Measurements from ENCODE around the gene COLEC11.
"Not testable (repeated sequence)": the region's sequence is repeated elsewhere in the genome, so short reads cannot be mapped to it uniquely, and the experiment has no call there.

The COLEC11 gene

DNA sequence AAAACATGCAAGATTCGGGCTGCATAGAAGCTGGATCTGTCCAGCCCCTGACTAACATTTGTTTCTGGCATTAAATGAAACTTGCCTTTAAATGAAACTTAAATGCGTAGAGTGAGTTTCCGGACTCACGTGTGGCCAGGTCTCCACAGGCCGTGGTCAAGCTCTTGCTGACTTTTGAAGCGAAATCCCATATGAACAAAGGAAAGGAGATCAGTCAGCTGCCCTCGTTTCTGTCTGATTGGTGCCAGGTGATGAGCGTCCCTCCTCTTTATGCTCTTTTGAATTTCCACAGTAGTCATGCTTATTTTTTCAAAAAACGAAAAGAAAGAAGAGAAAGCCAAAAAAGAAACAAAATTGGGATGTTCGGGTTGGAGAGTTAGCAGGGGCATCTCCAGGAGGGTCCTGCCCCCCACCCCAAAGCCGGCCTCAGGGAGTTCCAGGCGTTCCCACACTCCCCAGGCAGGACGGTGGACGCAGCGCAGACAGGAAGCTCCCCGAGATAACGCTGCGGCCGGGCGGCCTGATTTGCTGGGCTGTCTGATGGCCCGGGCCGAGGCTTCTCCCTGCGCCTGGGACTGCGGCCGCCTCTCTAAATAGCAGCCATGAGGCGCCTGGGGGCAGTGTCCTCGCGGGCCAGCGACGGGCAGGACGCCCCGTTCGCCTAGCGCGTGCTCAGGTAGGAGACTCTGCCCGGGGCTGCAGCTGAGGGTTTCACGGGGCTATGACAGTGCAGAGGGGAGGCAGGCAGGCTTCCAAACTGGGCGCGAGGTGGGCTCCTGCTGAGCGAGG lies at the start of gene COLEC11:
Gene COLEC11, plus strand, starts transcription at position 620 of the 789 bp plus-strand sequence. CDS start 9,229 bp downstream, outside the sequence.
- in situ Hi-C loops (cut with MboI; ENCODE audit: low pct_unique_long_range_greater_than_20kb, low sequenced_read_pairs) = no loop called here
- DNase-seq = no peak

DNA sequence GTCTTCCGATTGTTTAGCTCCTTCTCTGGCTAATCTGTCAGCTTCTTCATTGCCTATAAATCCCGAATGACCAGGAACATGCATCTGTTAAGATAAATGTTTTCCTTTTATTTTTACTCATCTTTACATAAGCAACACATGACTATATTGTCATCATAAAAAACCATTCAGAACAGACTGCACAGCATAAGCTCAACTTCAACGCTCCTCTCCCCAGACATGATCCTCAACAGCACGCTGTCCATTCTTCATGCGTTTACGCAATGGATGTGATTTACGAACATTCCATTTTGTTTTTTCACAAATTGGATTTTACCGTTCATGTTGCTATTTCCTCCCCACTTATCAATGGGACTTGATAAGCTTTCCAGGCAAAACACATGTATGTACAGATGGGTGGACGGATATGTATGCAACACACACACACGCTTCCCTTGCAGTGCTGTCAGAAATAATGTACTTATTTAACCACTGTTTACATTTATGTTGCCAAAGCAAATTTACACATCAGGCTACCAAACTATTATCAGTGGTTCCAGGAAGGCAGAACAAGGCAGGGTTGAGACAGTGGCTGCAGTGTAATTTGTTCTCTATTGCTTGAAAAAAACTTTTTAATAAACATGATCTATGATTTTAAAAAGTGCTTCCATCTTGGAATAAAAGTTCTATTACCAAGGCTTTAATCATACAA lies 49.0 kb upstream of the COLEC11 start:
- in situ Hi-C loops (cut with MboI; ENCODE audit: low pct_unique_long_range_greater_than_20kb, low sequenced_read_pairs) = no loop called here
- DNase-seq = no peak

DNA sequence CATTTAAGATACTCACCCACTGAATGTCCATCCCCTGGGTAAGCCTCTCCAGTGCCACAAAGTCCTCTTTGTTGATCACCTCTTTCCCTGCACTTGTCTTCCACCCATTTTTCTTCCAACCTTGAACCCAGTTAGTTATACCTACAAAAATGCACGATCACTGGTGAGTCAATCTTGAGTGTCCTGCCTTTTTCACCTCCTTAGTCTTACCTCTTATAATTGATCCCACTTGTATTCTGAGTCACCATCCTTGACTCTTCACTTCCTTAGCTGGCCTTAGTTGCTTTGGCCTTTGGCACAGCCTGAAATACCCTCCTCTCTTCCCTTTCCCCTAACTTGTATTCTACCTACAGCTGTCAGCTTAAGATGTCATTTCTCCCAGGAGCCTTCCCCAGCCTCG lies 47.0 kb upstream of the COLEC11 start:
- in situ Hi-C loops (cut with MboI; ENCODE audit: low pct_unique_long_range_greater_than_20kb, low sequenced_read_pairs) = no loop called here
- no peak for DNase-seq

DNA sequence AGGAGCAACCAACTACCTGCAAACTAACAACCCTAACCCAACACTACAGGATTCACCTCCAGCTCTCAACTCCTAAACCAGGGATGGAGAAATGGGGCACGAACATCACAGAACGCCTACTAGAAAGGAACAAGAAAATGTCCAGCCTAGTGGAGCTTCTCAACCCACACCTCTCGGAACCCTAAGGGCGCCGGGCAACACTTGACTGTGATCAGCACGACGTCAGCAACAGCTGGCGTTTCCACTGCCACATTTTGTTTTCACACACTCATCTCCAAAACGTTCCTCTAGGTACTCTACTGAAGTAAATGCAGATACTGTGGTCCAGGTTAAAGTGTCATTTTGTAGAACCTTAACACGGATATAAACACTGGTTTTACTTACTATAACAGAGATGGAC lies 41.0 kb upstream of the COLEC11 start:
- in situ Hi-C loops (cut with MboI; ENCODE audit: low pct_unique_long_range_greater_than_20kb, low sequenced_read_pairs) = no loop called here
- DNase-seq = no peak

DNA sequence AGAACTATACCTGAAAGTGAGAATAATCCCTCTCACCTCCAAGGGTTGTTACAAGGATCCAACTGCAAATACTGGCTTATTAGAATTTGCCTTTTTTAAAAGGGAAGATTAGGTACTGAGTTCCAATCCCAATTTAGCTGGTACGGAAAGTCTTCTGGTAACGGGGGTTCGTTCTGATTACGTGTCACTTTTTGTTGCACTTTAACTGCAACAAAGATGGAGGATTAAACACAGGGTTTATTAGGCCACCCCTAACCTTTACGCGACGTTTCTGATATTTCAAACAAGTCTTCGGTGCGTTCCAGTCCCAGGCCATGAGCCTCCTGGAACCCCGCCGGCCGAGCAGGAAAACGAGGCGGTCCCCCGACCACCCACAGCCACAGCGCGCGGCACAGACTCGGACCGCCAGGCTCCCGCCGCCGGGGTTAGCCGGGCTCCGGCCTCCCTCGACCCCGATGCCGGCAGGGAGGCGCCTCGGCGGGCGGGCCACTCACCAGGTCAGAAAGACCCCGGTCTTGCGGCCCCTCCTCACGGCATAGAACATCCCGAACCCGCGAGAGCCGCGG lies 37.2 kb upstream of the COLEC11 start:
- DNase-seq = no peak
- in situ Hi-C loops (cut with MboI; ENCODE audit: low pct_unique_long_range_greater_than_20kb, low sequenced_read_pairs) = no loop called here

DNA sequence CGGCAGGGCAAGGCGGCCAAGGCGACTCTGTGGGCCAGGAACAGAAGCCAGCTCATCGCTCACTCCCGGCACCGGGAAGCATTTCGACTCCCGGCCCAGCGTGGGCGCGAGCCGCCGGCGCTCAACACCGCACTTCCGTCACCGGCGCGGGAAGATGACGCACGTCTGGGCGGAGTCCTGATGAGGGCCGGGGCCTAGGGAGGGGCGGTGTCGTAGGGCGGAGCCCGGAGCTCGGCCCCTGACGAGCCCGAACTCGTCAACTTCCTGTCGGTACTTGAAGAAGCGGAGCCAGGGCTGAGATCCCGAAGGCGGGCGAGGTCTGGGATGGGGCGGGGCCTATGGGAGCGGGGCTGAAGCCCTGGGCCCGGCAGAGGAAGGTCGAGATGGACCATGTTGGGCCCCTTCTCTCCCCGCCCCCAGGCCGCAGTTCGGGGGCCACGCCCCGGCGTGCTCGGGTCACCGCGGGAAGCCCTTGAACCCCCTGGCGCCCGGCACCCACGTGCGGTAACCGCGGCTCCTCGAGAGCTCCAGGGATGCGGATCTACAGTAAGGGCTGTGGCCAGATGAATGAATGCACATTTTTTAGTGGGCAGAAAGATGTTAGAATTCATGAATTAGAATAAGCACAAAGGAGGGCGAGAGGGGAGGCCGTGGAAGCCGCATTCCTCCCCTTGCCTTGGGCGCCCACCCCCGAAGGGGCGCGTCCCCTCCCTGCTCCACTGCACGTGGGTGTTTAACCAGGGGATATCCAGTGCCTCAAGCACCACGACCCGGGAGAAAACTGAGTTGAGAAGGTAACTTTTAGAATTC lies 36.5 kb upstream of the COLEC11 start, which contains the start of gene RNASEH1:
Gene RNASEH1, minus strand, starts transcription at position 129 of the 810 bp plus-strand sequence. Its CDS starts 73 bp downstream, at position 56.
- DNase-seq = peak; percentile 99
- in situ Hi-C loops (cut with MboI; ENCODE audit: low pct_unique_long_range_greater_than_20kb, low sequenced_read_pairs) = no loop called here

DNA sequence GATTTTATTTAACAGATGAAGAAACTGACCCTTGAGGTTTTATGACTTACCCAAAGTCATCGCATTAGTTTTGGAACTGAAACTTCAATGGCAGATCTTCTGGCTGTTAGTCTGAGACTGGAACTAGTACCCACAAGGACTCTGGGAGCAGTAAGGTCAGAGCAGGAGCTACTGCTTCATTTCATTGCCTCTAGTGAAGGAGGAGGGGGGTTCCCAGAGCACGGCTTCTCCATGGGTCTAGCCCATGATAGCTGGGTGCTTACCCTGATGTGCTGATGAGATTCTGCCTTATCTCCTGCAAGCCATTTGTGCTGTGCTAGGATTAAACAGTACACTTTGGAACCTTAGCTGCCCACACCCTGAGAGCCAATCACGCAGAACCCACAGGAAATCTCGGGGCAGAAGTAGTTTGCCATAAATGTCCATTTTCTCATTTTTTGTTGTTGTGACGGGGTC lies 31.4 kb upstream of the COLEC11 start:
- DNase-seq = no peak
- in situ Hi-C loops (cut with MboI; ENCODE audit: low pct_unique_long_range_greater_than_20kb, low sequenced_read_pairs) = no loop called here

DNA sequence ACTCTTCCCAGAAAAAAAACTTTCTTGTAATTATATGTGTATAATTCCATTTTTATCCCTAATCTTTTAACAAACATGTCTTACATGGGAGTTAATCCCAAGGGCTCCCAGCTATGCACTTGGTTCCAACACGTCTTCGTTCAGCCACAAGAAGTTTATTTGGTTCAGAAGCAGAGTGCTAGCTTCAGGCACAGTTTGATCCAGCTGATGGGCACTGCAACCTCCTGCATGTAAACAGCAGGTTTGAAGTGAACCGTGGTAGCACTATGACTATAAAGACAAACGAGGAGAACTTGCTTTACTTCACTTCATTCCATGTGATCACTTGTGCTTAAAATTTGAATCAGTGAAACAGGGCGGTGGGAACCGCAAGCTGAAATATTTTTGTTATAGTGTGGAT lies 29.8 kb upstream of the COLEC11 start:
- DNase-seq = no peak
- in situ Hi-C loops (cut with MboI; ENCODE audit: low pct_unique_long_range_greater_than_20kb, low sequenced_read_pairs) = no loop called here

DNA sequence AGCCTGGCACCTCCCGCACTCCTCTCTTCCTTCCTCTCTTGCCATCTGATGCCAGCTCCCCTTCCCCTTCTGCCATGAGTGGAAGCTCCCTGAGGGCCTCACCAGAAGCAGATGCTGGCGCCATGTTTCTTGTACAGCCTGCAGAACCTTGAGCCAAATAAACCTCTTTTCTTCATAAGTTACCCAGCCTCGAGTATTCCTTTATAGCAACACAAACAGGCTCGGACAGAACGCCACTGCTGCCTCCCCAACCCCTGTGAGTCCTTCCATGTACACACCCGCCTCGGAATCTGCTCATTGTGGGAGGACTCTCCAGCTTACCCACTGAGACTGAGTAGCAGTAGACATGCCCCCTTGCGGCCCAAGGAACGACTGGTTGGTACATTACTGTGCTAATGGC lies 28.1 kb upstream of the COLEC11 start:
- DNase-seq = no peak
- in situ Hi-C loops (cut with MboI; ENCODE audit: low pct_unique_long_range_greater_than_20kb, low sequenced_read_pairs) = no loop called here

DNA sequence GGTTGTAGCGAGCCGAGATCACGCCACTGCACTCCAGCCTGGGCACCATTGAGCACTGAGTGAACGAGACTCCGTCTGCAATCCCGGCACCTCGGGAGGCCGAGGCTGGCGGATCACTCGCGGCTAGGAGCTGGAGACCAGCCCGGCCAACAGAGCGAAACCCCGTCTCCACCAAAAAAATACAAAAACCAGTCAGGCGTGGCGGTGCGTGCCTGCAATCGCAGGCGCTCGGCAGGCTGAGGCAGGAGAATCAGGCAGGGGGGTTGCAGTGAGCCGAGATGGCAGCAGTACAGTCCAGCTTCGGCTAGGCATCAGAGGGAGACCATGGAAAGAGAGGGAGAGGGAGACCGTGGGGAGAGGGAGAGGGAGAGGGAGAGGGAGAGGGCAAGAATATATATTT lies 25.3 kb upstream of the COLEC11 start:
- in situ Hi-C loops (cut with MboI; ENCODE audit: low pct_unique_long_range_greater_than_20kb, low sequenced_read_pairs); DNase-seq: not testable (repeated sequence)

DNA sequence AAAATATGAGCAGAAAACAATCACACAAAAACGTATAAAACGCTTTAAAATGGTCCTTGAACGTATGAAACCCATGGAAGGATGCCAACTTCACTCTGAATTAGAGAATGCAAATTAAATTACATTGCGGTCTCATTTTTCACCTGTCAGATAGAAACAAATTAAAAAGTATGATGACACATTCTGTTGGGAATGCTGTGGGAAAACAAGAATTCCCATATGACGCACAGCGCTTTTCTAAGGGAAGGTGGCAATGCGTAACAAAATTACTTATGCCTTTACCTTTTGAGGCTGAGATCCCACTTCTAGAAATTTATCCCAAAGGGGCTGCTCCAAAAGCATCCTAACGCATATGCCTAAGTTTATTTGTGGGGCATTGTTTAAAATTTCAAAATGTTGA lies 23.6 kb upstream of the COLEC11 start:
- DNase-seq = no peak
- in situ Hi-C loops (cut with MboI; ENCODE audit: low pct_unique_long_range_greater_than_20kb, low sequenced_read_pairs) = no loop called here

DNA sequence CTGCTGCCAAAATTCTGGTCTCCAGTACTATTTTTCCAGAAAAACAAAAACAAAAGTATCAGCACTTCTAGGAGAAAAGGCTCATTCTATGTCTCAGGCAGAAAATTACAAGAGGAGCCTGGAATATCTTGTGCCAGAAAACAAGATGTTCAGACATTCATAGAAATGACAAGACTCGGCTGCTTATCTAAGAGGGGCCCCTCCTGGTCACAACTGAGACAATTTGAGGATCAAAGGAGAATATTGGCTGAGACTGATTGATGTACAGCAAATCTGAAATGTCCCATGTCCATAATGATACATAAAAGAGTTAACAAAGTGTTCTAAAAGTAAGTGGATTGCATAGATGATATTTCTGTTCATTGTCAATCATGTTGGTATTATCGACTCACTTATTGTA lies 22.3 kb upstream of the COLEC11 start:
- DNase-seq = no peak
- in situ Hi-C loops (cut with MboI; ENCODE audit: low pct_unique_long_range_greater_than_20kb, low sequenced_read_pairs) = no loop called here

DNA sequence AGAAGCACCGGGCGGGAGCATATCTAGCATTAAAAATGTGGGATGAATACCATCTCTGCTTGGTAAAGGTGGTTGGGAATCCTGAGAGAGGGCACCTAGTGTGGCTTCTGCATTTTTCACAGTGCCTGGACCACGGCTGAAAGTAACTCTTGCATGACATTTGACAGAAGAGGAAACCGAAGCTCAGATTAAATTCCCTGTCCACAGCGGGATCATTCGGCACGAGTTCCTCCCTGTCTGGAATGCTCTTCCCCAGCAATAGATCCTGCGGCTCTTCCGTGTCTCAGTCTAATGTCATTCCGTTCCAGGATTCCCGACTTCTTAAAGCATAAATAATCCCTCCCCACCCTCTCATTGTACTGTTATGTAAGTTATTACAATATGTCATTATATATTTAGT lies 20.8 kb upstream of the COLEC11 start:
- no peak for DNase-seq
- in situ Hi-C loops (cut with MboI; ENCODE audit: low pct_unique_long_range_greater_than_20kb, low sequenced_read_pairs) = no loop called here

DNA sequence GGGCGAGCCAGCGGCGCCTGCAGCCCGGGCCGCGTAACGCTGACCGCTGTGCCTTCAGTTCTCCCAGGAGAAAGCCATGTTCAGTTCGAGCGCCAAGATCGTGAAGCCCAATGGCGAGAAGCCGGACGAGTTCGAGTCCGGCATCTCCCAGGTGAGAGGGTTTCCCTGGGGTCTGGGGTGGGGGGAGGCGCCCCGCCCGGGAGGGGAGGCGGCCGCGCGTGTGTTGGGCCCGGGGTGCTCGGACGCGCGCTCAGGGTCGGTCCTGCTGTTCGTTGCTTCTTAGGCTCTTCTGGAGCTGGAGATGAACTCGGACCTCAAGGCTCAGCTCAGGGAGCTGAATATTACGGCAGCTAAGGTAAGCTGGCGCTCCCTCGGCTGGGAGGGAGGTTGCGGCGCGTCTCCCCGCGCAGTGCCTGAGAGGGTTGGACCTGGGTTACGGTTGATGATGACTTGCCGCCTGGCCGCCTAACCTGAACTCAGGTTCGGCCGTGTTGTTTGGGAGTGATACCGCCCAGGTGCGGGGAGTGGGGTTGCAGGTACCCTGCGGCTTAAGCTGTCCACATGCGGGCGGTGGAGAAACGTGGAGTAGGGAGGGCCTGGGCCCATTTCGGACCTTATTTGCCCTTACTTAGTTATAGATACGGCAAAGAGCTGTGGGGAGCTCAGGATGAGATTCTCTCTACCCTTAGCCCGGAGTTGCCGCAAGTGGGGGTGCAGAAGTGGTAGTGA lies 19.2 kb upstream of the COLEC11 start:
- peak; percentile 26 for DNase-seq
- in situ Hi-C loops (cut with MboI; ENCODE audit: low pct_unique_long_range_greater_than_20kb, low sequenced_read_pairs) = no loop called here

DNA sequence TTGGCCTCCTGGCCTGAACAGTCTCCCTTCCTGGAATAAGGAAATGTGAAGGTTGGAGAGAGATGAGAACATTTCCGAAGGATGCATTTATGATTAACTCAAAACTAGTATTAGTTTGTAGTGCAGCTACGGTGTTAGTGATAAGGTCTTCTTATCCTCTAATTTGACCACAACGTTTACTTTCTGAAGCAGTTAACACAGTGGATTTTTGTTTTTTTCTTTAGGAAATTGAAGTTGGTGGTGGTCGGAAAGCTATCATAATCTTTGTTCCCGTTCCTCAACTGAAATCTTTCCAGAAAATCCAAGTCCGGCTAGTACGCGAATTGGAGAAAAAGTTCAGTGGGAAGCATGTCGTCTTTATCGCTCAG lies 18.7 kb upstream of the COLEC11 start:
- in situ Hi-C loops (cut with MboI; ENCODE audit: low pct_unique_long_range_greater_than_20kb, low sequenced_read_pairs); DNase-seq: not testable (repeated sequence)

DNA sequence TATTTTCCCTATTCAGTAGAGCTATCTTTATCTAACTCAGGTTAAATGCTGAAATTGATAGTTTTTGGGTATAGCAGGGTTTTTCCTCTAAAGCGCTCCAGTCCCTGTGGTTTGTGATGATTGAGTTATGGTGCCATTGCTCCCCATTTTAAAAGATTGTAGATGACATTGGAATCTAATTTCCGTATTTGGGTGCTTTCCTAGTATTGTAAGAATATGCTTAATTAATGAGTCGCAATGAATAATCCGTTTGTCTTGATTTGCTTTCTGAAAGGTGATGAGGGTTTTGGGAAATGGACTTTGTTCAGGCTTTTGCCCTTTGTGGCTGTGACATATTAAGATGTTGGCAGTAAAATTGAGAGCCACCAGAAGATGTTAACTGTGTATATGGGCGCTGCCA lies 15.9 kb upstream of the COLEC11 start:
- no peak for DNase-seq

DNA sequence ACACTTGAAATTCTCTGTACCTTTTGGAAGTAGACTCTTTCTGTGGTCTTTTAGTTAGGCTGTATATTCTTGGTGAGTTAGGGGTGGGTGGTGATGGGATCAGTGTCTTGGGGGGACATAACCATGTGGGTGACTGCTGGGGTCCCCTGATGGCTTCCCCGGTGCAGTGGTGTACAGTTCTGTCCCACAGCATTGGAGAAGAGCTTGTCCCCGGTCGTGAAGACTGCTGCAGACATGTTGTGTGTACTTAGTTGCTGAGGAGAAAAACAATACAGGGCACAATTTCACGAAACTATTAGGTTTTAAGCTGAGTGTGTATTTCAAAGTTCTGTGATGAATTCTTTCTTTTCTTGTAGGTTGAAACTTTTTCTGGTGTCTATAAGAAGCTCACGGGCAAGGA lies 14.5 kb upstream of the COLEC11 start:
- DNase-seq = no peak
- in situ Hi-C loops (cut with MboI; ENCODE audit: low pct_unique_long_range_greater_than_20kb, low sequenced_read_pairs) = no loop called here

More for the DNA sequence above, 15.9 kb upstream of the COLEC11 start:
- in situ Hi-C loops (cut with MboI; ENCODE audit: low pct_unique_long_range_greater_than_20kb, low sequenced_read_pairs) = no loop called here

DNA sequence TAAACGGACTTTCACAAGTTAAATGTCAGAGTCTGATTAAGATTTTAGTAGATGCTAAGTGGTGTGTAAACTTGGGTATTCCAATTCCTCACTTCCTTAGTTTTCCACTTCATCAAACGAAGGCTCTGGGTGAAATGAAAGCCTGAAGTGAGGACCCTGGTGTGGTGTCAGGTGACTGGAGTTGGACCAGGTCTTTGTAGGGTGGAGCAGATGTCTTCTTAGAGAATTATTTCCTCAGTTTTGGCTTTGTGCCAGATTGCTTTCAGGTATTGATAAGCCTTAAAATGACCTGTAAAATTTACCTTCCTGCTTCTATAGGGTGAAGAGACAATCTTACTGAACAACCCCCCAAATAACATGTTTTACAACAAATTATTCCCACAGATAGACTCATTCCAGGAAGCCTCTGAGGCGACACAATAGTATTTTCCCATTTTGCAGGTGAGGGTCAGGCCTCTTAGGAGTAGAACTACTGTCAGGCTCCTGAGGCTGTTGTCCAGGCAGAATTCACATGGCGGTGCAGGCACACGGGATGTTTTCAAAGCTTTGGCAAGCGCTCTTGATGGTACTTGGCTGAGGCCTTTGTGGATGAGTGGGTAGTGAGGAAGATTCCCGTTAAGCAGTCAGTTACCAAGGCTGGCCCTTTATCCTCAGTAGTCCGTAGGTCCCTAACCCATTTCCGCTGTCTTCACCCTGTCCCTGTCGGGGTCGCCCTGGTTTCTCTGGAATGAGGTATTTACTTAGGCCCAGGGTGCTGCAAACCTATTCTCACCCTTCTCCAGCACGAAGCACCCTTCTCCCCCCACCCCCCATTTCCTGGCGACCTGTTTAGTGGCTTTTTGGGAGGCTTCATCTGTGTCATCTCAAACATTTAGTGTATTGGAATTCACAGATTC lies 13.3 kb upstream of the COLEC11 start:
- no peak for DNase-seq
- in situ Hi-C loops (cut with MboI; ENCODE audit: low pct_unique_long_range_greater_than_20kb, low sequenced_read_pairs) = no loop called here

Data from KBM-7 (cell line).